Measurements from ENCODE around the gene FARP1.

FARP1 gene

GRCh38 chr13:98495627-98496478, 353.0 kb downstream of the FARP1 start:
- no peak for DNase-seq (ENCODE audit: low read depth)
- TF ChIP-seq CTCF (IDR thresholded peaks at IDR 0.05; ENCODE audit: control insufficient read depth, extremely low read depth, insufficient read depth), result no peak
- no peak overlapping the region for H3K4me3 ChIP-seq (ENCODE audit: low read depth, low read length)

GRCh38 chr13:98496479-98496791, 353.5 kb downstream of the FARP1 start:
- TF ChIP-seq CTCF (IDR thresholded peaks at IDR 0.05; ENCODE audit: control insufficient read depth, extremely low read depth, insufficient read depth), result no peak
- no peak overlapping the region for H3K4me3 ChIP-seq (ENCODE audit: low read depth, low read length)
- no peak for DNase-seq (ENCODE audit: low read depth)

DNA sequence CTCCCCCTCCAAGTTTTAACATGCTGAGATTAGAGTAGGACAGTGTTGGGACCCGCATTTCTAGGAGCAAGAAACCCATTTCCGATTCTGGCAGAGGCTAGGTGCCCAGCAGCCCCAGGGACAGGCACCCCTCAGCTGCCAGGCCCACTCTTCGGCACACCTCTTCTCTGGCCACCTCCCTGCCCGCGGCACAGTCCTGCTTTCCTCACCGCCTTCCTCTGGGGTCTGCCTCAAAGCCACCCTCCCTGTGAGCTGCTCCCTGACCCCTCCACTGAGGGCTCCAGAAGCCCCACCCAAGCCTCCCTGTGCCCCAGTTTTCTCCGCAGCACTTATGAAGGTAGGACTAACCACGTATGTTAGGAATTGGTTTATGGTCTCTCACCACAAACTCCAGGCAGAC, 354.1 kb downstream of the FARP1 start:
- no peak for TF ChIP-seq CTCF (IDR thresholded peaks at IDR 0.05; ENCODE audit: control insufficient read depth, extremely low read depth, insufficient read depth)
- H3K4me3 ChIP-seq (ENCODE audit: low read depth, low read length), result no peak overlapping the region

DNA sequence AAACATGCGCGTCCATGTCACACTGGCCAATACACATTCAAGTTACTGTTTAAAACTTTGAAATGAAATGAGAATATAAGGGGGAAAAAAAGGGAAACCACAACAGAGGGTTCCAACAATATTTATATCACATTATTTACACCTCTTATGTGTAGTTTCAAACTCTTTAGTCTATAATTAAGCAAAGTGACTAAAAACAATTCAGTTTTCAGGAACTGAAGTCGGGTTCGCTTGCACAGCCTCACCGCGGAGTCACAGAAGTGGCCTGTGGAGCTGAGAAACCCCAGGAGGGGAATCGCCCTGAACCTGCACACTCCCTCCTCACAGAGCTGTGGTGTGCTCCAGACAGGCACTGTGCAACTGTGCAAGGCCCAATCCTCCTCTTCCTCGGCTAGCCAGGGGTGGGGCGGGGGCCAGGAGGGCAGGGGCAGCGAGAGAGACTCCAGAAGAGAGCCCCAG, 358.1 kb downstream of the FARP1 start:
- DNase-seq (ENCODE audit: low read depth), result no peak
- TF ChIP-seq CTCF (IDR thresholded peaks at IDR 0.05; ENCODE audit: control insufficient read depth, extremely low read depth, insufficient read depth), result no peak
- no peak overlapping the region for H3K4me3 ChIP-seq (ENCODE audit: low read depth, low read length)

More for the DNA sequence above, 354.1 kb downstream of the FARP1 start:
- DNase-seq (ENCODE audit: low read depth), result no peak

- DNase-seq (ENCODE audit: low read depth), result no peak
- TF ChIP-seq CTCF (IDR thresholded peaks at IDR 0.05; ENCODE audit: control insufficient read depth, extremely low read depth, insufficient read depth), result no peak
- H3K4me3 ChIP-seq (ENCODE audit: low read depth, low read length), result no peak overlapping the region
These were observed 360.5 kb downstream of the FARP1 start for GRCh38 chr13:98503175-98504028.

DNA sequence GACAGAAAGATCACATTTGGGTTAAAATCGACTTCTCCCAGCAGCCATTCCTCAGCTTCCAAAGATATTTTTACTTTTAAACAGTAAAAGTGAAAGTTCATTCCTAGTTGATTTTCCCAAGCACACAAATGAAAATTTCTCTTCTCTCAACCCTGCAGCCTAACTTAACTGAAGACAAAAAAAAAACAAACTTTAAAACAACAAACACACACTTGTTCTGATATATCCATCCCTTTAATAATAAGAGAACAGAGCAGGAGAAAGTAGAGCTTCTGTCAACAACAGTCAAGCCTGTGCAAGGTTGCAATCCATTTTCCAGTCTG, 361.1 kb downstream of the FARP1 start:
- no peak overlapping the region for H3K4me3 ChIP-seq (ENCODE audit: low read depth, low read length)
- TF ChIP-seq CTCF (IDR thresholded peaks at IDR 0.05; ENCODE audit: control insufficient read depth, extremely low read depth, insufficient read depth), result no peak
- DNase-seq (ENCODE audit: low read depth), result no peak

Measured in LNCaP clone FGC (cell line).